NCI-H526 treated with DMSO at 0.1 percent for 48 hours (cell line): ENCODE results near the gene NEK10.
"Not testable (repeated sequence)": the region's sequence is repeated elsewhere in the genome, so short reads cannot be mapped to it uniquely, and the experiment has no call there.

ENCODE experiments used
- DNase-seq: peaks from one replicate; lab custom pipeline; 2025; lab: John Stamatoyannopoulos, UW

The NEK10 gene

GRCh38 chr3:27354161-27354560, 15.0 kb downstream of the NEK10 start:
- DNase-seq, result no peak

- DNase-seq, result no peak
These were observed 16.0 kb downstream of the NEK10 start for GRCh38 chr3:27353221-27353620.

GRCh38 chr3:27352047-27352446, 17.1 kb downstream of the NEK10 start:
- DNase-seq, result no peak

GRCh38 chr3:27349832-27350231, 19.4 kb downstream of the NEK10 start:
- DNase-seq, result no peak

- no peak for DNase-seq
These were observed 23.0 kb downstream of the NEK10 start for GRCh38 chr3:27345959-27346865.

DNA sequence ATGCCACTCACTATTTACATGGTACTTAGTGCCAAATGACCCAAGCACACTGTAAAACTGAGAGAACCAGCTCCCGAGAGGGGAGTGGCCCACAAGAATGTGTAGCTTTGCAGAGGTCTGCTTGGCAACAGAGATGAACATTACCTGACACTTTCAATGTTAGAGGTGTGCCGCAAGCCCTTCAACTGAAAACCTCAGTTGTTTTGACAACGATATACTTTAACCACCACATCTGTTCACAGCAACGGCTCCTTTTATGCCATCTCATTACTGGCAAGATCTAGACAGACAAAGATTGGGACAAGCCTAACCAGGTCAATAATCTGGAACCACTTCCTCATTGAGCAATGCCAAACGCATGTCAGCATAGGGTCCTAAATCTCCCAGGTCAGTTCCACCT, 23.7 kb downstream of the NEK10 start:
- DNase-seq, result no peak

GRCh38 chr3:27345045-27345444, 24.1 kb downstream of the NEK10 start:
- no peak for DNase-seq

DNA sequence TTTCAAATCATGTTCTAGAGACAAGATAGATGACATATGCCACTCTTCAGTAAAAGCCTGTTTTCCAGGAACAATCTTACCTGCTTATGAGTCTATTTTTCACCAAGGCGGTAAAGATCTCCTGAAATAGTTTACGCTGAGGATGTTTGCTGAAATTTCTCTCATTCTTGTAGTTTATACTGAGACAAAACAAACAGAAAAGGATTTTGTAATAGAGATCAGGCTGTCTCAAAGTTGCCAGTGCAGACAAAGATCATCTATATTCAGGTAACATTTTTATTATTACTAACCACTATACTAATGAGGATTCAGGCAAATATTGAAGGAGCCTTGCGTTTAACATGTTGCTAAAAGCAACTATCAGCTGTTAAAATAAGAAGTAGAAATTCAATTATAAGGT, 25.0 kb downstream of the NEK10 start:
- DNase-seq, result no peak

- DNase-seq, result no peak
These were observed 26.9 kb downstream of the NEK10 start for GRCh38 chr3:27342267-27342666.

DNA sequence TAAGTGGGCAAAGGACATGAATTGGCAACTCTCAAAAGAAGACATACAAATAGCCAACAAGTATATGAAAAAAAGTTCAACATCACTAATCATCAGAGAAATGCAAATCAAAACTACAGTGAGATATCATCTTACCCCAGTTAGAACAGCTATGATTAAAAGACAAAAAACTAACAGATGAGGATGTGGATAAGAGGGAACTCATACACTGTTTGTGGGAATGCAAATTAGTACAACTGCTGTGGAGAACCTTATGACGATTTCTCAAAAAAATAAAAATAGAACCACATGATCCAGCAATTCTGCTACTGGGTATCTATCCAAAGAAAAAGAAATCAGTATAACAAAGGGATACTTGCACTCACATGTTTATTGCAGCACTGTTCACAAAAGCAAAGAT, 28.6 kb downstream of the NEK10 start:
- DNase-seq, result no peak

DNA sequence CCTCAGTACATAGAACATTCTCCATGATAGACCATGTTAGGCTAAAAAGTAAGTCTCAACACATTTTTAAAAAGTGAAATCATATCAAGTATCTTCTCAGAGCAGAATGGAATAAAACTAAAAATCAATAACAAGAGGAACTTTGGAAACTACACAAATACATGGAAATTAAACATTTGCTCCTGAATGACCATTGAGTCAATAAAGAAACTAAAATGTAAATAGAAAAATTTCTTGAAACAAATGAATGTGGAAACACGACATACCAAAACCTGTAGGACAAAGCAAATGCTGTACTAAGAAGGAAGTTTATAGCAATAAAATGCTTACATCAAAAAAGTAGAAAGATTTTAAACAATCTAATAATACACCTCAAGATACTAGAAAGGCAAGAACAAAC, 33.6 kb downstream of the NEK10 start:
- DNase-seq, result no peak

DNA sequence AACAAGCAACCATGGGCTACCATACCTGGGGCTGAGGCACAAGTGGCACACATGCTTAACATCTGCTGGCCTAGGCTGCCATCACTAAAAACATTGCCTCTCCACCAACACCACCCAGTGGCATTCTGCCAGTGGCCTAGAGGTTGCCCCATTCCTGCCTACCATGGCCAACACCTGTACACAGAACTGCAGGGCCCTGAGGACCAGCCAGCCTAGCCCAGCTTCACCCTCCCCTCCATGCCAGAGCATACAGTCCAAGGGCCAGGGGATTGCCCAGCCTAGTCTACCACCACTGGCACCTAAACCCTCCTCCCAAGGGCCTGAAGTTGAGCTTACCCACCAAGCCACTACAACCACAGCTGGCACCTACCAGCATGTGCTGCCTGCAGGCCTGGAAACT, 35.3 kb downstream of the NEK10 start:
- no peak for DNase-seq

DNA sequence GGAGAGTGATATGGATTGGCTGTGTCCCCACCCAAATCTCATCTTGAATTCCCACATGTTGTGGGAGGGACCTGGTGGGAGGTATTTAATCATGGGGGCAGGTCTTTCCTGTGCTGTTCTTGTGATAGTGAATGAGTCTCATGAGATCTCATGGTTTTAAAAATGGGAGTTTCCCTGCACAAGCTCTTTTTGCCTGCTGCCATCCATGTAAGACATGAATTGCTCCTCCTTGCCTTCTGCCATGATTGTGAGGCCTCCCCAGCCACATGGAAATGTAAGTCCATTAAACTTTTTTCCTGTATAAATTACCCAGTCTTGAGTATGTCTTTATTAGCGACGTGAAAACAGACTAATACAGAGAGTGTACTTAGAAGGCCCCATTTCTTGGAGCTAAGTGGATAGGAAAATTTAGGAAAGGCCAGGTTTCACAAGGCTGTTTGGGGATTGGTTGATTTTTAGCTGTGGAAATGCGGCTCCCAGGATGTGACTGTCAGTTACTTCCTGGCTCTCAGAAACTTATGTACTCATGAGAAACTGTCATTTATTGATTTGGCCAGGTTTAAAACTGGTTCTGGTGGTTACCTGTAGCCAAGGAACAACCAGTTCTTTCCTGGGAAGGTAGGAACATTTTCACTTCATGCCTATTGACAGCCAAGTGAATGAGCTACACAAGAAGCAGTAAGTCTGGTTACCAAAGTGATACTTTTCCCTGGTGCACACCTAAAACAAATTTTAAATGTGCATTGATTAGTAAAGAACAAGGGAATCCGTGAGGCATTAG, 40.0 kb downstream of the NEK10 start:
- DNase-seq, result not testable (repeated sequence)

DNA sequence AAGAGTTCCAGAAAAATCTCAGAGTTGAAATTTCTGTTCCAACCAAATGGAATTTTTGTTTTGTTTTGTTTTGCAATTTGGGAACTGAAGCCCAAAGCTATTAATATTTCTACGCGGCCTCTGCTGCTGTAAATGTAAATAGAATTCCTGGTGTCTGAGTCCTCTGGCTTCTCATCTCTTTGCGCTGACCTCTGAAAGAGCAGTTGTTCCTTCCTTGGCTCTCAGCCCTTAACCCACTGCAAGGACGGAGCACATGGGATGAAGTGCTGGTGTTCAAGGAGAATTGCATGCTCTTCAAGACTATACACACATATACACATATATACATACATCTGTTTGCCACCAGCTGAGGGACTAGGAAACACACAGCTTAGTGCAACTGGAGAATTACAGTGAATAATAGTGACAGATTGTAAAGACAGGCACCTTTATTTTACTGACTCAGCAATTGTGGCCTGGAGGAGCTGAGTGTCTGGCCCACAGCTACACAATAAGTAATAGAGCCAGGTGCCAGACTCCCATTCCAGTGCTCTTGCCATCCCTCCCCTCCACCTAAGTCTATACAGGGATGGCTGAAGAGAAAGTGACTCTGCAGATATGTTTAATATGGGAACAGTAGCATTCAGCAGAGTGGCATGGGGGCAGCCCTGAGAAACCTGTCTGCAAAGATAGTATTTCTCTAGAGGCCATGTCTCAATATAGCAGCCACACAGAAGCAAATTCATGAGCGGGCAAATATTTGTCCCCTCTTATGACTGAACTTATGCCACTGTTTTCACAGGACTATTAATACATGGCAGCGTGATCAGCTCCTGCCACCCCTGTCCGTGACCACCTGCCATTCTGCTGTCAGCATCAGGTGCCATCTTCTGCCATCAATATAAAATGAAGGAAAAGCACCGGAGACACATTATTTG, 42.3 kb downstream of the NEK10 start:
- no peak for DNase-seq

- DNase-seq, result no peak
These were observed 43.0 kb downstream of the NEK10 start for GRCh38 chr3:27326202-27326601.

DNA sequence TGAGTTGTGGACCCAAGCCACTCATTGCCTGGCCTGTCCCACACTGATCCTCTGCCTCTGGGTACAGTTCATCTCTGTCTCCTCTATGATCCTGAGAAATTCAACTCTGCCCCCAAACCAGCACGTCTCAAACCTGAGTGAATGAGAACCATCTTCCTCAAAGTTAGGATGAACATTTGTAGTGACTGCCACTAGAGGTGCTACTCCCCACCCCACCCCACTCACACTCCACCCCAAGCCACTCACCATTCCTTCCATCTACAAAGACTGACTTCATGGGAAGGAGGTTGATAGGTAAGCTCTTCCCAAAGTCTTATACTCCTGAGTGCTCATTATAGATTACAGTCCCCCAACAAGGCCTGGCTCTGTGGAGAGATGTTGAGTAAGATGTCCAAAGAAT, 43.8 kb downstream of the NEK10 start:
- no peak for DNase-seq

- no peak for DNase-seq
These were observed 44.5 kb downstream of the NEK10 start for GRCh38 chr3:27324686-27325085.

DNA sequence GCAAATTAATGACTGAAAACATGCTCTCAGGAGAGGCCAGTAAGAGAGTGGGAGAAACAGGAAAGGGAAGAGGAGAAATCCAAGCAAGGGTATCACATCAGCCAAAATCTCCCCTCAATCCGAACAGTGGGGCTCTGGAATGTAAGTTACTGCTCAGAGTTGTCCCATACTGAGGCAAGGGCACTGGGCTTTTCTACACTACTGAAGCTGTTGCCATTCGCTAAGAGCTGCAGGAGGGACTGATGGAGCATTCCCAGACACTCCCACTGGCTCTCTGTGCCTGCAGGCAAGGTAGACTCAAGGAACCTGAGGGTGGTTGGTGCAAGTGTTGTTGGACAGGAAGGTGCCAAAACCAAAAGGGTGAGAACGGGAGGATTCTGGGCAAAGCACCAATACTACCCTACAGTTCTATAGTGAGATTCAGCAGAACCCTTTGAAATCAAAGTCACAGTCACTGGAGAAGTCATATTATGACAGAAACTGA, 46.1 kb downstream of the NEK10 start:
- no peak for DNase-seq

GRCh38 chr3:27322634-27323033, 46.5 kb downstream of the NEK10 start:
- no peak for DNase-seq

DNA sequence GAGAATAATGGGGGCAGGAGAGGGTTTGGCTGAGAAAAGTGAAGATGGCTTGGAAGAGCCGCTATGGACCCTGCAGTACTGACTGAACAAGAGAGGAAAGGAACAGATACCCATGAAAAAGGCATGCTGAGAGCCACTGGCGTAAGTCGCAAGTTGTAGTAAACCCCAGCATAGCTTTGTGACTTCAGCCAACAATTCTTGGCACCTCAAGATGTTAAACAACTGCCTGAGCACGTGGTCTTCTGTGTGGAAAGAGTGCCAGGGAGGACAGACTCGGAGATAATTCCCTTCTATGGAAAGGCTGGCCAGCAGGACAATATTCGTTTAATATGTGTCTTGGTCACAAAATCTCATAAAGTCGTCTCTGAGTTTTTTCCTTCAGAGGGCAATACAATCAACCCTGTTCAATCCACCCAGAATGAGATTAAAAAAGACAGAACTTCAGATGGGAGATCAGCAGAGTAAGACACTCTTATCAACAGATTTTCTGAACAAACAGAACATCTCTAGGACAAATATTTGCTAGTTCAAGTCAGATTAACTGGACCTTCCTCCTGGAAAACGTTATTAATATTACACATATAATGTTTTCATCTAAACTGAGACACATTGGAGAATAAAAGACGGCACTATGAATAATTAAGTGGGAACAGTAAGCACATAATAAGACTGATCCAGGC, 49.2 kb downstream of the NEK10 start:
- DNase-seq, result no peak

DNA sequence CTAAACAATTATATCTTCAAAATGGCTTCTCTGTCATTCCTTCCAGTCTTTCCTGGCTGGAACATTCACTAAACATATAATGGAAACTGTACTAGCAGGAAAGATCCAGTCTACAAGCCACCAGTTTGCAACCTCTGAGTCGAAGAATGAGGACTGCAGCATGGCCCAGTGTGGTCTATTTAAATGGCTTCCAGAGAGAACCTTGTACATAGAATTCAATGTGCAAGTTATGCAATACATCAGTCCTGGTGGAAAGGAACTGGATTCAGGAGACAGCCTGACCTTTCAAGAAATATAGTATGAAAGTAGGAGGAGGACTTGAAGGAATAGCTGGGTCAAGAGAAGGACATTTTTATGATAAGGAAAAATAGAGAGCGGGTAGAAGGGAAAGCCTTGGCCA, 49.9 kb downstream of the NEK10 start:
- DNase-seq, result no peak
